GM13976 (cell line): ENCODE data around the gene TMEM135.
A peak's percentile ranks its signal among the peaks of the same experiment; 100 is the strongest.

Experiments used
- DNase-seq: peaks from one replicate; pipeline ENCODE4 v3.0.0; 2012; ENCODE audit warnings: low spot score
- in situ Hi-C: fragments of 300-500 bp; cut with MboI; formaldehyde crosslinking; loops from one replicate; pipeline ENCODE4 v1.12.0; 2022; ENCODE audit warnings: low sequenced_read_pairs, mixed read lengths, inconsistent platforms; ENCODE audit not compliant: unreplicated experiment
- TF ChIP-seq, protein P1 (sequence below): IDR thresholded peaks from 2 replicates; pipeline ENCODE4 v1.5.1; 2012; ENCODE audit warnings: borderline replicate concordance, mild to moderate bottlenecking; ENCODE audit not compliant: insufficient read depth; ENCODE audit errors: extremely low read depth, missing control alignments, control extremely low read depth

TMEM135 gene

GRCh38 chr11:87194985-87195820 is 157.5 kb downstream of the TMEM135 start:
- TF ChIP-seq, protein P1, sequence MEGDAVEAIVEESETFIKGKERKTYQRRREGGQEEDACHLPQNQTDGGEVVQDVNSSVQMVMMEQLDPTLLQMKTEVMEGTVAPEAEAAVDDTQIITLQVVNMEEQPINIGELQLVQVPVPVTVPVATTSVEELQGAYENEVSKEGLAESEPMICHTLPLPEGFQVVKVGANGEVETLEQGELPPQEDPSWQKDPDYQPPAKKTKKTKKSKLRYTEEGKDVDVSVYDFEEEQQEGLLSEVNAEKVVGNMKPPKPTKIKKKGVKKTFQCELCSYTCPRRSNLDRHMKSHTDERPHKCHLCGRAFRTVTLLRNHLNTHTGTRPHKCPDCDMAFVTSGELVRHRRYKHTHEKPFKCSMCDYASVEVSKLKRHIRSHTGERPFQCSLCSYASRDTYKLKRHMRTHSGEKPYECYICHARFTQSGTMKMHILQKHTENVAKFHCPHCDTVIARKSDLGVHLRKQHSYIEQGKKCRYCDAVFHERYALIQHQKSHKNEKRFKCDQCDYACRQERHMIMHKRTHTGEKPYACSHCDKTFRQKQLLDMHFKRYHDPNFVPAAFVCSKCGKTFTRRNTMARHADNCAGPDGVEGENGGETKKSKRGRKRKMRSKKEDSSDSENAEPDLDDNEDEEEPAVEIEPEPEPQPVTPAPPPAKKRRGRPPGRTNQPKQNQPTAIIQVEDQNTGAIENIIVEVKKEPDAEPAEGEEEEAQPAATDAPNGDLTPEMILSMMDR, result no peak
- in situ Hi-C loops, result no loop called here
- no peak for DNase-seq

DNA sequence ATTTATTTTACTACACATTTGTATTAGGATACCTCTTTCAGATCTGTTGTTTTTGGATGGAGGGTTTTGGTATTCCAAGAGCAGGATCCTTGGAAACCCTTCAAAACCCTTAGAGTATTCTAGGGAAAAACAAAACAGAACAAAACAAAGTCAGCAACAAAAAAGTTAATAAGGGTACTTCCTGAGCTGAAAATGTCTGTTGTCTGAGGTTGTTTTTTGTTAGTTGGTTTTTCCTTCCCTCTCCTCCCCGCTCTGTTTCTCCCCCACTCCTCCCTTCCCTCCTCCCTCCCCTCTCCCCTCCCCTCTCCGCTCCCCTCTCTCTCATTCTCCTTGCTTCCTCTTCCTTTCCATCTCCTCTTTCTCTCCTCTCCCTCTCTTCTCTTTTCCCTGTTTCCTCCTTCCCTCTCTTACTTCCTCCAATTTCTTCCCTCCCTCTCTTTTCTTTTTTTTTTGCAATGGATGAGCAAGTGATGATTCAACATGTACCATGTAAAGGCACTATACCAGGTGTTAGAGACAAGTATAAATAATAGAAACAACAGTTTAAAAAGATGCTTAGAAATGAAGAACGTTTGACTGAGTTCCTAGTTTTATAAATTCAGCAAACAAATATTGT is 160.6 kb downstream of the TMEM135 start:
- no peak for DNase-seq
- TF ChIP-seq, protein P1, result no peak
- in situ Hi-C loops, result no loop called here

DNA sequence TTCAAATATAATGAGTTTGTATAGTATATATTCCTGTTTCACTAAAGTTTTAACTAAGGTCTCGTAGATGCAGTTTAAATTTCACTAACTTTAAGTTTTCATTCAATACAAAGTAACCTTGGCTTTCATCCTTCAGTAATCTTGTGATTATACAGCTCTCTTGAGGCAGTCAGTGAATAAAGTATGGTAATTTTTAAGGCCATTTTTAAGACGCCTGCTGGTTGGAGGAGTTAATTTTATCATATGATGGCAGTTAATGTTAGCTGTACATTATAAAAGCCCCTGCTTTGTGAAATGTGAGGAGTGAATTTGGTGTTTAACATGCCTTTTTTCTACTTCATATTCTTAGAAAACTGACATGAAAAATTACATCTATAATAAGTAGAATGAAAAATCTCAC is 163.6 kb downstream of the TMEM135 start:
- TF ChIP-seq, protein P1, result no peak
- in situ Hi-C loops, result no loop called here
- DNase-seq, result no peak

- in situ Hi-C loops, result no loop called here
- no peak for DNase-seq
- TF ChIP-seq, protein P1, result no peak
These were observed 166.3 kb downstream of the TMEM135 start for GRCh38 chr11:87203907-87204602.

DNA sequence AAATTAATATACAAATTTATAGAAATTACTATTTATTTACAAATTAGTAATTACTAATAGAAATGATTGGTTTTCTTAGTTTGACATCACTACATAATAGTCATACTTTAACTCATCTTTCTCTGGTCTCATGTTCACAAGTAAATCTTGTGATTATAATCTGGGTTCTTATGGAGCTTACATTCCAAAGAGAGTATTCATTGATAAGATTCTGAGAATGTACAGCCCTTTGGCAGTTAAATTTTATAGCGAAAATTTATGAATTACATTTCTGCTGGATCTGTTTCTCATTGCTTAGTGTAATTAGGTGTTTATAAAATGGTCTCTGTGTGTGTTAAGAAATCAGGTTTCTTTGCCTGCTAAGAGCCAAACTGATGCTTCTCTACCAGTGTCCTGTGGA is 175.2 kb downstream of the TMEM135 start:
- DNase-seq, result no peak
- in situ Hi-C loops, result no loop called here

DNA sequence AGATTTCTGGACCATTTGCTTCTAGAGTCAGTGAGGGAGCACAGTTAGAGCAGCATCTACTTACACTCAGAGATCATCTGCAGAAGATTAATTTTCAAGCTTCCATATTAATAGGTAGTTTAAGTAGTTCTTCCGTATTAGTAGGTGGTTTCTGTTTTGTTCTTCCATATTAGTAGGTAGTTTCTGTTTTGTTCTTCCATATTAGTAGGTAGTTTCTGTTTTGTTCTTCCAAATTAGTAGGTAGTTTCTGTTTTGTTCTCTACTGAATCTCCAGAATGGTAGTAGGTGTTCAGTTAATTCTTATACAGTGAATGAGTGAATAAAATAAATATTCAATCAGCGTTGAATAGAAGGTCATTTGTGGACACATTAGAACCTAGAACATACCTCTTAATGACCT is 175.7 kb downstream of the TMEM135 start:
- in situ Hi-C loops, result no loop called here
- TF ChIP-seq, protein P1, result no peak
- peak; percentile 23 for DNase-seq

More for the DNA sequence above, 175.2 kb downstream of the TMEM135 start:
- TF ChIP-seq, protein P1, result no peak
